GM12878 (cell line): Measurements from ENCODE around the gene KCNA3. TPM values are rescaled to one million over a fixed set of nuclear protein-coding genes. Genes with fewer than 3 reads are reported as not detected.

ENCODE experiments used
- ATAC-seq: fragments of 200-7000 bp; cut with Tn5 transposase; 3 replicates; pipeline ENCODE4 v1.9.1; 2020; ENCODE audit warnings: mild to moderate bottlenecking, moderate library complexity
- BruUV-seq: library from RNA; stranded (reverse); fragments of 400-500 nt; replicated peaks from 2 replicates; lab custom pipeline; 2021; lab: Mats Ljungman, UMichigan
- CTCF ChIA-PET: fragments of 300-600 bp; sonication (Branson Sonifier 250); formaldehyde crosslinking; extraction: SDS; loops from one replicate; lab custom pipeline; 2021; ENCODE audit warnings: inconsistent platforms; lab: Yijun Ruan, JAX
- POLR2A ChIA-PET: fragments of 350-600 bp; formaldehyde crosslinking; extraction: SDS; loops from one replicate; lab custom pipeline; 2021; ENCODE audit warnings: inconsistent platforms; lab: Charles Lee
- RAD21 ChIA-PET: fragments of 300-600 bp; sonication (Branson Sonifier 250); formaldehyde crosslinking; loops from one replicate; lab custom pipeline; 2023; ENCODE audit warnings: antibody characterized with exemption; ENCODE audit not compliant: unreplicated experiment; lab: Charles Lee
- SMC1A ChIA-PET: fragments of 300-600 bp; sonication (Branson Sonifier 250); formaldehyde crosslinking; loops from one replicate; lab custom pipeline; 2023; ENCODE audit not compliant: unreplicated experiment, uncharacterized antibody; lab: Charles Lee
- DNase-seq: peaks from one replicate; pipeline ENCODE4 v3.0.0-alpha.2; 2011; ENCODE audit warnings: low read depth, low spot score
- FAIRE-seq: peaks from 3 replicates; lab custom pipeline; 2011; peaks lifted over from hg19 to GRCh38; lab: Jason Lieb, UNC
- H2AFZ ChIP-seq: 2 replicates; pipeline ENCODE4 v1.6.0; 2011; ENCODE audit warnings: low read depth, low read length, control low read depth; ENCODE audit not compliant: control insufficient read depth
- H3K27ac ChIP-seq: 2 replicates; pipeline ENCODE4 v1.5.1; 2011; ENCODE audit warnings: control low read depth; ENCODE audit not compliant: control insufficient read depth, insufficient read depth
- H3K27me3 ChIP-seq, 2 experiments: replicated peaks in 1 of 2; 2 replicates each; pipeline versions ENCODE4 v1.6.0 to v1.6.1; 2011; ENCODE audit warnings: low read length in 1 of 2; ENCODE audit not compliant: control insufficient read depth in 2 of 2, insufficient read depth in 2 of 2
- H3K36me3 ChIP-seq, 2 experiments: 2 replicates each; pipeline ENCODE4 v1.5.1; 2011; ENCODE audit warnings: low read length in 1 of 2; ENCODE audit not compliant: control insufficient read depth in 2 of 2, insufficient read depth in 2 of 2
- H3K4me1 ChIP-seq: 2 replicates; pipeline ENCODE4 v1.6.1; 2011; ENCODE audit warnings: mild to moderate bottlenecking, low read length, moderate library complexity, mixed read lengths; ENCODE audit not compliant: control insufficient read depth, insufficient read depth
- H3K4me2 ChIP-seq: 2 replicates; pipeline ENCODE4 v1.6.0; 2011; ENCODE audit warnings: control low read depth; ENCODE audit not compliant: control insufficient read depth, insufficient read depth
- H3K4me3 ChIP-seq: fragments of 200-600 bp; sonication (generic); 2 replicates; pipeline ENCODE4 v1.5.1; 2016
- H3K79me2 ChIP-seq: 2 replicates; pipeline ENCODE4 v1.6.0; 2011; ENCODE audit warnings: low read length; ENCODE audit not compliant: control insufficient read depth, insufficient read depth
- H3K9ac ChIP-seq: 2 replicates; pipeline ENCODE4 v1.8.0; 2011; ENCODE audit warnings: low read length, control low read depth, mixed read lengths; ENCODE audit not compliant: control insufficient read depth, insufficient read depth
- H3K9me3 ChIP-seq: replicated peaks from 3 replicates; pipeline ENCODE4 v1.5.1; 2011; ENCODE audit warnings: mild to moderate bottlenecking, low read length; ENCODE audit not compliant: control insufficient read depth, insufficient read depth
- H4K20me1 ChIP-seq: 2 replicates; pipeline ENCODE4 v1.6.0; 2011; ENCODE audit not compliant: control insufficient read depth, insufficient read depth
- ATF7 ChIP-seq: fragments of 450-650 bp; IDR thresholded peaks from 2 replicates; pipeline ENCODE4 v1.6.1; 2016; ENCODE audit warnings: low read depth, mild to moderate bottlenecking
- EGR1 ChIP-seq, 2 experiments: IDR thresholded peaks; 1 replicate in 1 of 2; 2 replicates in 1 of 2; pipeline ENCODE4 v1.6.1; 2011 to 2012; ENCODE audit warnings: low read depth in 2 of 2, low read length in 2 of 2, borderline replicate concordance in 1 of 2, mild to moderate bottlenecking in 1 of 2, moderate library complexity in 1 of 2
- JUNB ChIP-seq: IDR thresholded peaks from 2 replicates; pipeline ENCODE4 v1.6.1; 2016; ENCODE audit warnings: antibody characterized with exemption, mild to moderate bottlenecking
- SIN3A ChIP-seq: IDR thresholded peaks from 2 replicates; pipeline ENCODE4 v1.6.1; 2012; ENCODE audit warnings: low read depth, low read length, improper control_type of control experiment
- SMAD1 ChIP-seq: fragments of 450-650 bp; IDR thresholded peaks from 2 replicates; pipeline ENCODE4 v1.6.1; 2018; ENCODE audit warnings: mild to moderate bottlenecking, low read depth; ENCODE audit not compliant: partially characterized antibody
- USF2 ChIP-seq: IDR thresholded peaks from 2 replicates; pipeline ENCODE4 v1.6.1; 2011; ENCODE audit warnings: low read depth, low read length, improper control_type of control experiment, borderline replicate concordance
- YBX1 ChIP-seq: fragments of 450-650 bp; IDR thresholded peaks from 2 replicates; pipeline ENCODE4 v1.6.1; 2016; ENCODE audit warnings: antibody characterized with exemption
- ZBED1 ChIP-seq: IDR thresholded peaks from 2 replicates; pipeline ENCODE4 v1.6.1; 2016; ENCODE audit warnings: borderline replicate concordance
- WGBS: methylation state at CpG from one replicate; pipeline ENCODE4 v1.1.6; 2016; ENCODE audit warnings: low lambda C conversion rate; ENCODE audit not compliant: insufficient replicate concordance, insufficient coverage; ENCODE audit errors: missing lambda C conversion rate; 5-methylcytosine and 5-hydroxymethylcytosine counted together
- in situ Hi-C: fragments of 300-500 bp; cut with MboI; formaldehyde crosslinking; loops from 9 replicates; pipeline ENCODE4 v1.14.3; 2018; ENCODE audit warnings: mixed read lengths
- intact Hi-C: fragments of 100-400 bp; cut with micrococcal nuclease; formaldehyde crosslinking; loops from one replicate; pipeline ENCODE4 v1.14.2; 2022; ENCODE audit not compliant: unreplicated experiment
- polyA plus RNA-seq, 11 experiments: library from polyadenylated mRNA; depleted of rRNA in 4 of 11; unstranded in 6 of 11; stranded (reverse) in 5 of 11; fragments of >200 nt; fragmentation: Nextera tagmentation in 4 of 11; fragmentation: Illumina TruSeq in 1 of 11; extraction: Ambion mirVana in 4 of 11; extraction: Trizol in 1 of 11; gene quantifications; 1 replicate in 1 of 11; 2 replicates in 10 of 11; pipeline versions ENCODE4 v1.2.1 to v1.2.3, GENCODE V29; 2011 to 2016; ENCODE audit warnings: inconsistent platforms in 2 of 11, missing spikeins in 2 of 11, low read depth in 1 of 11
- total RNA-seq, 4 experiments: library from RNA; depleted of rRNA in 3 of 4; stranded (reverse); fragments of >200 nt in 3 of 4; fragmentation: Illumina TruSeq in 1 of 4; extraction: Trizol in 1 of 4; gene quantifications; 2 replicates each; pipeline versions ENCODE4 v1.2.1 to v1.2.3, GENCODE V29; 2013 to 2021
- TF ChIP-seq, protein P1 (sequence below): fragments of 450-650 bp; IDR thresholded peaks from 2 replicates; pipeline ENCODE4 v1.6.1; 2017; ENCODE audit warnings: mild to moderate bottlenecking, moderate library complexity

Gene KCNA3
- total and polyA plus RNA-seq, 10 of the 15 experiments (the other 5 are each of a cell fraction or from before 2014, with no cell fraction given): 0.10 to 3.3 (median 1.7) TPM

DNA sequence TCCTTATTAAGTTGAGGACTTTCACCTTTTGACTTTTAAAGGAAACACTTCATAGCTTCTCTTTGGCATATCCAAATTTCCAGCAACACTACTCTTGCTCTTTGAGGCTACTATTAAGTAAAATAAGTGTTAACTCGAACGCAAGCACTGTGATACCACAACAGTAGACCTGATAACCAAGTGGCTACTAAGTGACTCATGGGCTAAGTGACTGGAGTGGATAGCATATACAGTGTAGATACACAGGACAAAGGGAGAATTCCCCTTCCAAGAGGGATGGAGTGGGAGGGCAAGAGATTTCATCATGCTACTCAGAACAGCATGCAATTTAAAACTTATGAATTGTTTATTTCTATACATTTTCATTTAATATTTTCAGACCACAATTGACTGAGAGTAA, 9.8 kb upstream of the KCNA3 start (continued):
- TF ChIP-seq ZBED1 (no peak), ATF7 (no peak), SMAD1 (no peak), YBX1 (no peak)
- TF ChIP-seq, all 136 proteins: peak for 0

DNA sequence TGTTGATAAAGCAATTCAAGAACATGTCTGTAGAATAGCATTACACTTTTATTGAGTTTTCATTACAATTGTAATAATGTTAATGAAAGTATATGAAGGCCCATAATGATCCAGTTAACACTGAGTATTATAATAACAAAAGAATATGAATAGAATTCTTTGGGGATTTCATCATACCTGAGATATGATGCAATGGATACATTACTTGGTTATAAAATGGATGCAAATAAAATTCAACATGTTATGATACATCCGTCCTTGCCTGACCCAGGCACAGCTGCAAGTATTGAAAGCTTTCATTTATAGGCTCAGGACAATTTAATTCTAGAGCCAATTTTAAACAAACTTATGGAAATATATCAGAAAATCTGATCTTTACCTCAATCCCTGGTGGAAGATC, 8.2 kb upstream of the KCNA3 start:
- intact Hi-C loops (no loop called here), in situ Hi-C loops (no loop called here)
- Histone ChIP-seq H3K9me3 (no peaks in the 10 kb centered on the region), H3K27me3 (no peaks in the 10 kb centered on the region), H2AFZ (no peak overlapping the region), H3K4me3 (no peak overlapping the region), H3K27ac (no peak overlapping the region), H3K79me2 (no peaks in the 10 kb centered on the region), H3K9ac (no peak overlapping the region), H3K36me3 (no peaks in the 10 kb centered on the region), H4K20me1 (no peaks in the 10 kb centered on the region), H3K4me2 (no peak overlapping the region), H3K4me1 (no peaks in the 10 kb centered on the region)
- TF ChIP-seq, protein P1, sequence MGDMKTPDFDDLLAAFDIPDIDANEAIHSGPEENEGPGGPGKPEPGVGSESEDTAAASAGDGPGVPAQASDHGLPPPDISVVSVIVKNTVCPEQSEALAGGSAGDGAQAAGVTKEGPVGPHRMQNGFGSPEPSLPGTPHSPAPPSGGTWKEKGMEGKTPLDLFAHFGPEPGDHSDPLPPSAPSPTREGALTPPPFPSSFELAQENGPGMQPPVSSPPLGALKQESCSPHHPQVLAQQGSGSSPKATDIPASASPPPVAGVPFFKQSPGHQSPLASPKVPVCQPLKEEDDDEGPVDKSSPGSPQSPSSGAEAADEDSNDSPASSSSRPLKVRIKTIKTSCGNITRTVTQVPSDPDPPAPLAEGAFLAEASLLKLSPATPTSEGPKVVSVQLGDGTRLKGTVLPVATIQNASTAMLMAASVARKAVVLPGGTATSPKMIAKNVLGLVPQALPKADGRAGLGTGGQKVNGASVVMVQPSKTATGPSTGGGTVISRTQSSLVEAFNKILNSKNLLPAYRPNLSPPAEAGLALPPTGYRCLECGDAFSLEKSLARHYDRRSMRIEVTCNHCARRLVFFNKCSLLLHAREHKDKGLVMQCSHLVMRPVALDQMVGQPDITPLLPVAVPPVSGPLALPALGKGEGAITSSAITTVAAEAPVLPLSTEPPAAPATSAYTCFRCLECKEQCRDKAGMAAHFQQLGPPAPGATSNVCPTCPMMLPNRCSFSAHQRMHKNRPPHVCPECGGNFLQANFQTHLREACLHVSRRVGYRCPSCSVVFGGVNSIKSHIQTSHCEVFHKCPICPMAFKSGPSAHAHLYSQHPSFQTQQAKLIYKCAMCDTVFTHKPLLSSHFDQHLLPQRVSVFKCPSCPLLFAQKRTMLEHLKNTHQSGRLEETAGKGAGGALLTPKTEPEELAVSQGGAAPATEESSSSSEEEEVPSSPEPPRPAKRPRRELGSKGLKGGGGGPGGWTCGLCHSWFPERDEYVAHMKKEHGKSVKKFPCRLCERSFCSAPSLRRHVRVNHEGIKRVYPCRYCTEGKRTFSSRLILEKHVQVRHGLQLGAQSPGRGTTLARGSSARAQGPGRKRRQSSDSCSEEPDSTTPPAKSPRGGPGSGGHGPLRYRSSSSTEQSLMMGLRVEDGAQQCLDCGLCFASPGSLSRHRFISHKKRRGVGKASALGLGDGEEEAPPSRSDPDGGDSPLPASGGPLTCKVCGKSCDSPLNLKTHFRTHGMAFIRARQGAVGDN: no peak
- TF ChIP-seq USF2 (no peak), EGR1 (IDR thresholded peaks at IDR 0.05; ENCODE audit: borderline replicate concordance in 1 of 2, low read depth in 2 of 2, low read length in 2 of 2) (no peak), JUNB (no peak), SIN3A (no peak)
- DNase-seq (no peak), FAIRE-seq (no peak), ATAC-seq (no peak)
- RAD21 ChIA-PET: no interaction called here
- POLR2A ChIA-PET: no interaction called here
- BruUV-seq: no TSS peak
- CTCF ChIA-PET: interaction anchor here (1.0 to 1.2 kb wide), 2 partner anchors 64 to 348 kb away, joined by 3 to 4 read pairs; no protein-coding TSS in a partner anchor
- SMC1A ChIA-PET: interaction anchor here (0.9 to 2.0 kb wide), 5 partner anchors 11 to 45 kb away, joined by 3 to 6 read pairs (median 4); no protein-coding TSS in a partner anchor
- 83% methylated on average over 1 of the region's 1 CpG for WGBS
